NCI-H187 (cell line): ENCODE data around the gene HIPK2.
A peak's percentile ranks its signal among the peaks of the same experiment; 100 is the strongest.

ENCODE experiments used
- DNase-seq, 2 experiments: peaks; one replicate each; lab custom pipeline; 2025; lab: John Stamatoyannopoulos, UW

Gene HIPK2

GRCh38 chr7:139777948-139778841 lies at the start of gene HIPK2:
TSS of gene HIPK2 (minus strand) at chr7:139777998. CDS start at chr7:139777623, 375 bp downstream.
- DNase-seq = peak in 1 of 2 experiments; percentile 72

GRCh38 chr7:139827042-139827441 lies 49.2 kb upstream of the HIPK2 start:
- DNase-seq = no peak

GRCh38 chr7:139825666-139826290 lies 48.0 kb upstream of the HIPK2 start:
- DNase-seq = no peak

- no peak for DNase-seq
These were observed 46.2 kb upstream of the HIPK2 start for GRCh38 chr7:139823959-139824521.

- no peak for DNase-seq
These were observed 45.1 kb upstream of the HIPK2 start for GRCh38 chr7:139822855-139823254.

- no peak for DNase-seq
These were observed 43.7 kb upstream of the HIPK2 start for GRCh38 chr7:139821349-139822105.

- no peak for DNase-seq
These were observed 42.3 kb upstream of the HIPK2 start for GRCh38 chr7:139820089-139820488.

- DNase-seq = no peak
These were observed 39.5 kb upstream of the HIPK2 start for GRCh38 chr7:139817249-139817648.

GRCh38 chr7:139813689-139814088 lies 35.9 kb upstream of the HIPK2 start:
- no peak for DNase-seq

- no peak for DNase-seq
These were observed 35.4 kb upstream of the HIPK2 start for GRCh38 chr7:139813151-139813550.

GRCh38 chr7:139811066-139811465 lies 33.3 kb upstream of the HIPK2 start:
- DNase-seq = no peak

- no peak for DNase-seq
These were observed 31.1 kb upstream of the HIPK2 start for GRCh38 chr7:139808846-139809442.

GRCh38 chr7:139808427-139808826 lies 30.6 kb upstream of the HIPK2 start:
- DNase-seq = no peak

- DNase-seq = no peak
These were observed 29.2 kb upstream of the HIPK2 start for GRCh38 chr7:139807009-139807408.

GRCh38 chr7:139804571-139804970 lies 26.8 kb upstream of the HIPK2 start:
- no peak for DNase-seq

- no peak for DNase-seq
These were observed 21.8 kb upstream of the HIPK2 start for GRCh38 chr7:139799586-139799985.

- DNase-seq = no peak
These were observed 21.1 kb upstream of the HIPK2 start for GRCh38 chr7:139798892-139799291.

- DNase-seq = no peak
These were observed 20.4 kb upstream of the HIPK2 start for GRCh38 chr7:139798221-139798620.

GRCh38 chr7:139797607-139798006 lies 19.8 kb upstream of the HIPK2 start:
- DNase-seq = no peak

GRCh38 chr7:139791316-139791715 lies 13.5 kb upstream of the HIPK2 start:
- DNase-seq = no peak

- no peak for DNase-seq
These were observed 6.8 kb upstream of the HIPK2 start for GRCh38 chr7:139784648-139785047.
